Muscle layer of duodenum (tissue), 2 donors: ENCODE data around the gene COX14.
A peak's percentile ranks its signal among the peaks of the same experiment; 100 is the strongest.
"Not testable (repeated sequence)": the region's sequence is repeated elsewhere in the genome, so short reads cannot be mapped to it uniquely, and the experiment has no call there.

Source experiments
- H3K27ac ChIP-seq: one replicate; pipeline ENCODE4 v1.7.0; 2013; ENCODE audit warnings: mild to moderate bottlenecking, low read length
- H3K27me3 ChIP-seq: one replicate; pipeline ENCODE4 v1.7.0; 2013; ENCODE audit warnings: low read depth, mild to moderate bottlenecking, control low read depth, low read length
- H3K36me3 ChIP-seq, 2 donors: one replicate each; pipeline ENCODE4 v1.7.0; 2013; ENCODE audit warnings: low read length in 2 of 2, control low read depth in 1 of 2, mild to moderate bottlenecking in 1 of 2; ENCODE audit not compliant: insufficient read depth in 2 of 2, control insufficient read depth in 1 of 2
- H3K4me1 ChIP-seq, 2 donors: one replicate each; pipeline ENCODE4 v1.7.0; 2013; ENCODE audit warnings: low read length in 2 of 2, mild to moderate bottlenecking in 2 of 2, control low read depth in 1 of 2, moderate library complexity in 1 of 2; ENCODE audit not compliant: insufficient read depth in 2 of 2, control insufficient read depth in 1 of 2
- H3K4me3 ChIP-seq, 2 donors: one replicate each; pipeline ENCODE4 v1.7.0; 2013; ENCODE audit warnings: low read length in 2 of 2, low read depth in 1 of 2, mild to moderate bottlenecking in 1 of 2
- H3K9me3 ChIP-seq, 2 donors: one replicate each; pipeline ENCODE4 v1.7.0; 2013; ENCODE audit warnings: low read length in 2 of 2, control low read depth in 1 of 2, mild to moderate bottlenecking in 1 of 2; ENCODE audit not compliant: control insufficient read depth in 1 of 2
- donor health status: healthy.

The COX14 gene

DNA sequence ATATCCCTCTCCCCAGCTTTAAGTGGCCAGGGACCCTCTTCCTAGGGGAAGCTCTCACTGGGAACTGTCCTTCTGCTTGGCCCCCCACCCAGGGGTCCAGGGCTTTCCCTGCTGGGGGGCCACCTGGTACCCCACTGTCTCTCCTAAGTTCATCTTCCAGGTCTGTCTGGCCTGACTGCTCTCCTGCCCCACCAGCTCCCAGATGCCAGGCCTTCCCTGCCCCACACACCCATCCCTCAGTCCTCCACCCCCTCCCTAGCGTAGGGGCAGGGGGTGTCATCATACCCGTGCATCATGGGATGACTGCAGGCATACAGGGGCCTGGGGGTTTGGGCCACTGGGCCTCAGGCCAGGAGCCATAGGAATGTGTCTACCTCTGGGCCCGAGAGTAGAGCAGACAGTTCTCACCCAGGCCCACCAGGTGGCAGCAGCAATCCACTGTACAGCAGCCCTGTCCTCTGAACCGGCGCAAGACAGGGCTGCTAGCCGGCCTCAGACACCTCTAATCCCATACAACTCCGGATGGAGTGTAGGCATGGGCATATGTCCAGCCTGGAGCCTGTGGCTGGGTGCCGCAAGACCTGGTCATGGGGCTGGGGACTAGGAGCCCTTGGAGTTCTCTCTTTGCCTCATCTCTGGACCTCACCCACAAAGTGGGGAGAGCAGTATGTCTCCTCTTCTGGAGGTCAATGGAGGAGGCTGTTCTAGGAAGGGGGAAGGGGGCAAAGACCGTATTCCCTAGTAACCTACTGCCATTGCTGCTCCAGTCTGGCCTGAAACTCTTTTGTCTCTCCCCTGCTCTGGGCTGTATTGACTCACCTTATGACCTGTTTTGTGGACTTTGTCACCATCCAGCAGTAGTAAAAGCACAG is 36.9 kb upstream of the COX14 start:
- Histone ChIP-seq H3K36me3 (peaks cover 0 to 3% of the 10 kb centered on the region in 2 donors), H3K27ac (no peak overlapping the region)

DNA sequence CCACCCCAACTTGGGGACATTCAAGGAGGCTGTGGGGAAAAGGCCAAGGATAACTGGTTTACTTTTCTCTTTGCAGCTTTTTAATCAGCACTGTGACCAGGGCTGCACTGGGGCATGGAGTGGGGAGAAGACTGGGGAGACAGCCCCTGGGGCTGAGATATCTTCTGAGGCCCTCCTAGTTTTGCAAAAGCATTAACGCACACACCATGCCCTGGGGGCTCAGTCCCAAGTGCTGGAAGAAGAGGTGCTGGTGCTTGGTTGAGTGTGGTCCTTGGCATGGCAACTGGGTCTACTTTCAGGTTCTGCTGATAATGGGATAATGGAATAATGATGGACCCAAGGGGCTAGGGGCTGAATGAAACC is 36.2 kb upstream of the COX14 start:
- Histone ChIP-seq H3K4me3 (no peak overlapping the region), H3K9me3 (no peaks in the 10 kb centered on the region), H3K27ac (no peak overlapping the region), H3K4me1 (peaks cover 0 to 2% of the 10 kb centered on the region in 2 donors), H3K27me3 (no peaks in the 10 kb centered on the region), H3K36me3 (peaks cover 0 to 3% of the 10 kb centered on the region in 2 donors)

More for the DNA sequence above, 36.9 kb upstream of the COX14 start:
- H3K4me3 ChIP-seq: no peak overlapping the region
- no peaks in the 10 kb centered on the region for H3K9me3 ChIP-seq
- H3K27me3 ChIP-seq: no peaks in the 10 kb centered on the region
- H3K4me1 ChIP-seq: peaks cover 0 to 8% of the 10 kb centered on the region in 2 donors

DNA sequence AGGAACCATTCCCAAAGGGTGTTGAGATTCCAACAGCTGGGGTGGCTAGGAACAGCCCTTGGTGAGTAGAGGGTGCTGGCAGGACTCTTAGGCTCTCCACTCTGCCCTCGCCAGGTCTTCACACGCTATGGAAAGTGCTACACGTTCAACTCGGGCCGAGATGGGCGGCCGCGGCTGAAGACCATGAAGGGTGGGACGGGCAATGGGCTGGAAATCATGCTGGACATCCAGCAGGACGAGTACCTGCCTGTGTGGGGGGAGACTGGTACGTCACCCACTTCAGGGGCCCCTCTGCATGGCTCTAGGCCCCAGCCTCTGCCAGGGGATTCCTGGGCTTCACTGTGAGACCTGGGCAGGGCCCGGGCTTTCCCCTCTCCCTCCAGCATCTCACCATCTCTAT is 34.9 kb upstream of the COX14 start:
- Histone ChIP-seq H3K27me3 (no peaks in the 10 kb centered on the region), H3K4me1 (no peaks in the 10 kb centered on the region), H3K4me3 (no peak overlapping the region), H3K27ac (no peak overlapping the region), H3K9me3 (no peaks in the 10 kb centered on the region), H3K36me3 (peaks cover 0 to 3% of the 10 kb centered on the region in 2 donors)

DNA sequence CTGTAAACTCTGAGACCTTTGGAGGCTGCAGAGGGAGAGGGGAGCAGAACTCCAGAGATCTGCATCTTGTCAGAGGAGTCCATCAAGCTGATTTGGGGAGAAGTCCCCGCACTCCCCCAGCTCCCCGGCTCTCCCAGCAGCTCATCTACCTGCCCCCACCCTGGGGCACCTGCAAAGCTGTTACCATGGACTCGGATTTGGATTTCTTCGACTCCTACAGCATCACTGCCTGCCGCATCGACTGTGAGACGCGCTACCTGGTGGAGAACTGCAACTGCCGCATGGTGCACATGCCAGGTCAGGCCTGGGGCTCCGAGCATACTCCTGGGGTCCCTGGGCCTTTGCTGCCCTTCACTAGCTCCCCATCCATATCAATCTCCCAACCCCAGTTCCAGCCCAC is 33.8 kb upstream of the COX14 start:
- Histone ChIP-seq H3K27me3 (no peaks in the 10 kb centered on the region), H3K36me3 (peaks cover 0 to 3% of the 10 kb centered on the region in 2 donors), H3K9me3 (no peaks in the 10 kb centered on the region), H3K27ac (no peak overlapping the region), H3K4me3 (no peak overlapping the region), H3K4me1 (no peaks in the 10 kb centered on the region)

DNA sequence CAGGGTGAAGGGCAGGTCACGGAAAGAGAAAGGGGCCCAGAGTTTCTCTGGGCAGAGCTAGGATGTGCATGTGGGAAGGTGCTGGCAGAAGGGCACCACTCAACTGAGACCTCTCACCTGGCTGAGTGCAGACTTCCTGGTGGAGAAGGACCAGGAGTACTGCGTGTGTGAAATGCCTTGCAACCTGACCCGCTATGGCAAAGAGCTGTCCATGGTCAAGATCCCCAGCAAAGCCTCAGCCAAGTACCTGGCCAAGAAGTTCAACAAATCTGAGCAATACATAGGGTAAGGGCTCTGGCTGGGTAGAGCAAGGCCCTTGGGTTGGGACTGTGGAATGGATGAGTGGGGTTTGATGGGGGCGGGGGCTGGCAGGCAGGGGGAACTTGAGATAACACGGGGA is 32.3 kb upstream of the COX14 start:
- Histone ChIP-seq H3K27me3 (no peaks in the 10 kb centered on the region), H3K9me3 (no peaks in the 10 kb centered on the region), H3K27ac (no peak overlapping the region), H3K36me3 (peaks cover 0 to 3% of the 10 kb centered on the region in 2 donors), H3K4me3 (no peak overlapping the region), H3K4me1 (no peaks in the 10 kb centered on the region)

DNA sequence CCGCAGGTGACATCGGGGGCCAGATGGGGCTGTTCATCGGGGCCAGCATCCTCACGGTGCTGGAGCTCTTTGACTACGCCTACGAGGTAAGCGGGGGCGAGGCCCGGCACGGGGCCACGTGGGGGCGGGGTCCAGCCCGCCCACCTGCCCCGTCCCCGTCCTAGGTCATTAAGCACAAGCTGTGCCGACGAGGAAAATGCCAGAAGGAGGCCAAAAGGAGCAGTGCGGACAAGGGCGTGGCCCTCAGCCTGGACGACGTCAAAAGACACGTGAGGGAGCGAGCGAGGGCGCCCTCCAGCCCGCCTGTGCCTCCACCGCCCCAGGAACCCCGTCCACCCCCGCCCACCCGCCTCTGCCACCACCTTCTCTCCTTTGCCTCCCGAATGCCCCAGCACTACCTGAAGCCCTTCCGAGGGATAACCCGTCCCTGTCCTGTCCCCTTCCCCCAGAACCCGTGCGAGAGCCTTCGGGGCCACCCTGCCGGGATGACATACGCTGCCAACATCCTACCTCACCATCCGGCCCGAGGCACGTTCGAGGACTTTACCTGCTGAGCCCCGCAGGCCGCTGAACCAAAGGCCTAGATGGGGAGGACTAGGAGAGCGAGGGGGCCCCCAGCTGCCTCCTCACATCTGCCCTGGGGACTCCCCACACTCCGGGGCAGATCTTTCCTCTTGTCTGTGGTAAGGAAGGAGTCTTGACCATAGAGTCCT is 30.8 kb upstream of the COX14 start:
- H3K4me3 ChIP-seq: no peak overlapping the region

DNA sequence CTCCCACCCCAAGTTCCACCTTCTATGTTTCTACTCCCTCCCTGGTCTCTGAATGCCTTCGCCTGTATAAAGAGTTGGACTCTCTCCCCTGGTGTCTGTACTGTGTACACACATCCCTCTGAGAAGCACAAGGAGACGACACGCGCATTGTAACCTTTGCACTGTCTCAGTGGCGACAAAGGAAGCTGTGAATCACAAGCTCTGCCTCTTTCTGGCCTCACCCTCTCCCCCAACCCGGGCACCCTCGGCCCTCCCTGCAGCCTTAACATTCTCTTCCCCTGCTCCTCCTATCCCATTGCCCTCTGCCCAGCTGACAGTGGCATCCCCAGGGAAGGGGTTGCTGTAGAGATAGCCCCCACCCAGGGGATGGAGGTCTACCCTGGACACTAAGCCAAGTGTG is 29.4 kb upstream of the COX14 start:
- Histone ChIP-seq H3K36me3 (peaks cover 2 to 15% of the 10 kb centered on the region in 2 donors), H3K9me3 (no peaks in the 10 kb centered on the region), H3K4me1 (peaks cover 0 to 7% of the 10 kb centered on the region in 2 donors), H3K27me3 (no peaks in the 10 kb centered on the region), H3K4me3 (no peak overlapping the region), H3K27ac (no peak overlapping the region)

More for the DNA sequence above, 30.8 kb upstream of the COX14 start:
- H3K27me3 ChIP-seq: no peaks in the 10 kb centered on the region
- peaks cover 0 to 3% of the 10 kb centered on the region in 2 donors for H3K36me3 ChIP-seq
- H3K9me3 ChIP-seq: no peaks in the 10 kb centered on the region
- H3K4me1 ChIP-seq: peaks cover 0 to 7% of the 10 kb centered on the region in 2 donors
- no peak overlapping the region for H3K27ac ChIP-seq

DNA sequence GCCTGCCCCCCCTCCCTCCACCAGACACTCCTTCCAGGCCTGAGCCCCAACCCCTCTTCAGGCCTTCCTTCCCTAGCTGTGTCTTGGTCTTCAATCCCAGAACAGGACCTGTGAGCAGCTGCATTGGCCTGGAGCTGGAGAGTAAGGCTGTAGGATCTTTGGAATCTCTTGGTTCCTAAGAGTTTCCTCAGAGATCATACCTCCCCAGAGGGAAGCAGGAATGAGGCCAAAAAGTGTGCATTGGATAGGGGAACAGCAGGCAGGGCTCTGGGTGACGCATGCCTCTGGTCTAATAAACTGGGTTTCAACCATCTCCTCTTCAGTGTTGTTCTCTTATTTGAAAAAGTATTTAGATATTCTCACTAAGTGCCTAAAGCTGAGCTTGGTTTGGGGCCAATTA is 28.7 kb upstream of the COX14 start:
- peaks cover 0 to 7% of the 10 kb centered on the region in 2 donors for H3K4me1 ChIP-seq
- peaks cover 9 to 21% of the 10 kb centered on the region in 2 donors for H3K36me3 ChIP-seq
- no peaks in the 10 kb centered on the region for H3K9me3 ChIP-seq
- H3K4me3 ChIP-seq: no peak overlapping the region
- no peak overlapping the region for H3K27ac ChIP-seq
- no peaks in the 10 kb centered on the region for H3K27me3 ChIP-seq

DNA sequence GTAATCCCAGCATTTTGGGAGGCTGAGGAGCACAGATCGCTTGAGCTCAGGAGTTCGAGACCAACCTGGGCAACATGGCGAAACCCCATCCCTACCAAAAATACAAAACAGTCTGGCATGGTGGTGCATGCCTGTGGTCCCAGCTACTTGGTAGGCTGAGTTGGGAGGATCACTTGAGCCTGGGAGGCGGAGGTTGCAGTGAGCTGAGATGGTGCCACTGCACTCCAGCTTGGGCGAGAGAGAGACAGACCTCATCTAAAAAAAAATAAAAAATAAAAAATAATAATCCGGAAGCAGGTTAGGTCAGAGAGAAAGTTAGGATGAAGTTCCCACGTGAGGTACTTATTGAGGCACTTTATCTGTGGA is 27.6 kb upstream of the COX14 start:
- not testable (repeated sequence) for H3K4me1 ChIP-seq, H3K27me3 ChIP-seq, H3K9me3 ChIP-seq
- Histone ChIP-seq H3K27ac (peak overlapping the region; percentile 92), H3K36me3 (peaks cover 18 to 29% of the 10 kb centered on the region in 2 donors), H3K4me3 (peak overlapping the region; percentile 71 to 92)

DNA sequence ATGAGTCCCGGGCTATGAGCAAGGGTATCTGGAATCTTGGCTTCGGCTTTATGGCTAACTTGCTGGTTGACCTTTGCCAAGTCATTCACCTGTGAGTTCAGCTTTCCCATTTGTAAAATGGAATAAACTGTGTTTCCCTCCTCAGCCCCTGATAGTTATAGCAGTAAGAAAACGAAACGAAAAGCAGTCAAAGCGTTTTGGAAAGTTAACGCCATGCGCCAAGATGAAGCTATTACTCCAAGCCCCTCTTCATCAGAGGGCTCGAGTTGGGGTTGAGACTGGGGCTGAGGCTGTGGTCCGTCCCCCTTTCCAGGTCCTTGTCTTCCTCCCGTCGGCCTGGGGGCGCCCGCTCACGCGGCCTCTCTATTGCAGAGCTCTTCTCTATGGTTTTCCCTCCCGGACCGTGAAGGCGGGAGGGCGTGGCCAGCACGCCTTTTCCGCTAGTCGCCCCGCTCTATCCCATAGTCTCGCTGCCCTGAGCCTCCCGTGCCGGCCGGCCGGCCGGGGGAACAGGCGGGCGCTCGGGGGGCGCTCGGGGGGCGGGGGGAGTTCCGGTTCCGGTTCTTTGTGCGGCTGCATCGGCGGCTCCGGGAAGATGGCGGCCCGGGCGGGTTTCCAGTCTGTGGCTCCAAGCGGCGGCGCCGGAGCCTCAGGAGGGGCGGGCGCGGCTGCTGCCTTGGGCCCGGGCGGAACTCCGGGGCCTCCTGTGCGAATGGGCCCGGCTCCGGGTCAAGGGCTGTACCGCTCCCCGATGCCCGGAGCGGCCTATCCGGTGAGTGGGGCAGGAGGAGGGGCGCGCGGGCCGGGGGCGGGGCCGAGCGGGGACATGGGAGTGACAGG is 27.0 kb upstream of the COX14 start, which contains the start of gene SMARCD1:
SMARCD1 (plus strand) TSS at position 568 of the 840 bp plus-strand sequence; CDS start at position 596, 28 bp downstream.
- H3K27me3 ChIP-seq: no peaks in the 10 kb centered on the region
- H3K4me3 ChIP-seq: peak within 1 kb of the TSS; percentile 71 to 92
- H3K9me3 ChIP-seq: no peaks in the 10 kb centered on the region
- peak within 1 kb of the TSS; percentile 92 for H3K27ac ChIP-seq
- H3K36me3 ChIP-seq: peaks cover 24 to 35% of the 10 kb centered on the region in 2 donors
- peaks cover 5 to 7% of the 10 kb centered on the region in 2 donors for H3K4me1 ChIP-seq

DNA sequence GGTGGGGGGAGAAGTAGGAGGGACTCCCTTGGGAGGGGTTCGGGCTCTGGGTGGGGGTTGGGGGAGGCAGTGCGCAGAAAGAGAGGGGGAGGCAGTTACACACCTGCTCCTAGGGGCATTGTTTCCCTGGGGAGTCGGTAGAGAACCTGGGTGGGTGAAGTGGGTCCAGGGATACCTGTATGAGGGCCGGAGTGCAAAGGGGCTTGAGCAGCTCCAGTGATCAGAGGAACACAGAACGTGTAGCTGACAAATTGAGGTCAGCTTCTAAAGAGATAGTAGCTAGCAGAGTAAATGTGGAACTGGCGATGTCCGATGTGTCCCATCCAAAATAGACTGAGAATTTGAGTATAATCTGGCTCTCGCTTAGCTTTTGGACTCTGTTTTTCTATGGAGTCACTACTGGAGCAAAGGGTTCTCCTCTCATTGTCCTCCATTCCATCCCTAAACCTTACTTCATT is 26.4 kb upstream of the COX14 start:
- H3K4me1 ChIP-seq: peaks cover 5 to 7% of the 10 kb centered on the region in 2 donors
- no peaks in the 10 kb centered on the region for H3K9me3 ChIP-seq
- peak overlapping the region; percentile 51 to 71 for H3K4me3 ChIP-seq
- H3K36me3 ChIP-seq: peaks cover 28 to 41% of the 10 kb centered on the region in 2 donors
- H3K27ac ChIP-seq: peak overlapping the region; percentile 21
- no peaks in the 10 kb centered on the region for H3K27me3 ChIP-seq
